Osteocyte (in vitro differentiated cells): ENCODE data around the gene CABP1. TPM values are rescaled to one million over a fixed set of nuclear protein-coding genes. Genes with fewer than 3 reads are reported as not detected.

Experiments used
- DNase-seq: peaks from one replicate; pipeline ENCODE4 v3.0.0; 2021; ENCODE audit warnings: mixed read lengths; ENCODE audit not compliant: unreplicated experiment; ENCODE audit errors: extremely low spot score
- H3K27ac Mint-ChIP-seq: one replicate; pipeline ENCODE4 v1.8.0; 2021; ENCODE audit warnings: mild to moderate bottlenecking, mixed read lengths; ENCODE audit not compliant: unreplicated experiment
- H3K27me3 Mint-ChIP-seq: one replicate; pipeline ENCODE4 v1.8.0; 2021; ENCODE audit warnings: mixed read lengths; ENCODE audit not compliant: unreplicated experiment
- H3K36me3 Mint-ChIP-seq: one replicate; pipeline ENCODE4 v1.8.0; 2021; ENCODE audit warnings: mixed read lengths; ENCODE audit not compliant: unreplicated experiment
- H3K4me1 Mint-ChIP-seq: one replicate; pipeline ENCODE4 v1.8.0; 2021; ENCODE audit warnings: mixed read lengths; ENCODE audit not compliant: unreplicated experiment
- H3K4me3 Mint-ChIP-seq: one replicate; pipeline ENCODE4 v1.8.0; 2021; ENCODE audit warnings: mild to moderate bottlenecking, moderate library complexity, mixed read lengths; ENCODE audit not compliant: unreplicated experiment
- H3K9me3 Mint-ChIP-seq: one replicate; pipeline ENCODE4 v1.8.0; 2021; ENCODE audit warnings: mixed read lengths; ENCODE audit not compliant: unreplicated experiment
- total RNA-seq: library from RNA; stranded (reverse); gene quantifications from 2 replicates; pipeline ENCODE4 v1.2.1, GENCODE V29; 2021
- TF ChIP-seq, protein P1 (sequence below): fragments of 200-600 bp; sonication (generic); IDR thresholded peaks from 2 replicates; pipeline ENCODE4 v1.5.0; 2021; ENCODE audit warnings: antibody characterized with exemption, mild to moderate bottlenecking, moderate library complexity

CABP1 gene
- total RNA-seq, 1 donor from 2014 or later = not detected

GRCh38 chr12:120710031-120710804 is 69.8 kb downstream of the CABP1 start, which contains the start of gene UNC119B:
Gene UNC119B (plus strand): TSS chr12:120710458. CDS start chr12:120710475, 17 bp downstream.
- Mint-ChIP-seq H3K27me3 (no peaks in the 10 kb centered on the region), H3K27ac (peak within 1 kb of the TSS; percentile 74), H3K36me3 (peaks cover 5% of the 10 kb centered on the region), H3K4me1 (peaks cover 29% of the 10 kb centered on the region), H3K9me3 (no peaks in the 10 kb centered on the region), H3K4me3 (peak within 1 kb of the TSS; percentile 79)
- DNase-seq = peak; percentile 90
- TF ChIP-seq, protein P1, sequence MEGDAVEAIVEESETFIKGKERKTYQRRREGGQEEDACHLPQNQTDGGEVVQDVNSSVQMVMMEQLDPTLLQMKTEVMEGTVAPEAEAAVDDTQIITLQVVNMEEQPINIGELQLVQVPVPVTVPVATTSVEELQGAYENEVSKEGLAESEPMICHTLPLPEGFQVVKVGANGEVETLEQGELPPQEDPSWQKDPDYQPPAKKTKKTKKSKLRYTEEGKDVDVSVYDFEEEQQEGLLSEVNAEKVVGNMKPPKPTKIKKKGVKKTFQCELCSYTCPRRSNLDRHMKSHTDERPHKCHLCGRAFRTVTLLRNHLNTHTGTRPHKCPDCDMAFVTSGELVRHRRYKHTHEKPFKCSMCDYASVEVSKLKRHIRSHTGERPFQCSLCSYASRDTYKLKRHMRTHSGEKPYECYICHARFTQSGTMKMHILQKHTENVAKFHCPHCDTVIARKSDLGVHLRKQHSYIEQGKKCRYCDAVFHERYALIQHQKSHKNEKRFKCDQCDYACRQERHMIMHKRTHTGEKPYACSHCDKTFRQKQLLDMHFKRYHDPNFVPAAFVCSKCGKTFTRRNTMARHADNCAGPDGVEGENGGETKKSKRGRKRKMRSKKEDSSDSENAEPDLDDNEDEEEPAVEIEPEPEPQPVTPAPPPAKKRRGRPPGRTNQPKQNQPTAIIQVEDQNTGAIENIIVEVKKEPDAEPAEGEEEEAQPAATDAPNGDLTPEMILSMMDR = no peak

- Mint-ChIP-seq H3K27me3 (no peaks in the 10 kb centered on the region), H3K9me3 (no peaks in the 10 kb centered on the region), H3K4me3 (peak overlapping the region; percentile 79), H3K4me1 (peaks cover 29% of the 10 kb centered on the region), H3K36me3 (peaks cover 5% of the 10 kb centered on the region), H3K27ac (peak overlapping the region; percentile 74)
- DNase-seq = no peak
- TF ChIP-seq, protein P1 = no peak
These were observed 70.4 kb downstream of the CABP1 start for GRCh38 chr12:120710805-120711296.

GRCh38 chr12:120711411-120711810 is 71.0 kb downstream of the CABP1 start:
- TF ChIP-seq, protein P1 = no peak
- DNase-seq = no peak
- Mint-ChIP-seq H3K4me1 (peaks cover 29% of the 10 kb centered on the region), H3K4me3 (peak overlapping the region; percentile 79), H3K9me3 (no peaks in the 10 kb centered on the region), H3K36me3 (peaks cover 7% of the 10 kb centered on the region), H3K27me3 (no peaks in the 10 kb centered on the region), H3K27ac (peak overlapping the region; percentile 74)

- Mint-ChIP-seq H3K9me3 (no peaks in the 10 kb centered on the region), H3K27me3 (no peaks in the 10 kb centered on the region), H3K4me1 (peaks cover 29% of the 10 kb centered on the region), H3K4me3 (peak overlapping the region; percentile 79), H3K27ac (no peak overlapping the region), H3K36me3 (peaks cover 10% of the 10 kb centered on the region)
- no peak for DNase-seq
- TF ChIP-seq, protein P1 = no peak
These were observed 72.2 kb downstream of the CABP1 start for GRCh38 chr12:120712610-120713009.

- Mint-ChIP-seq H3K9me3 (no peaks in the 10 kb centered on the region), H3K4me1 (peaks cover 29% of the 10 kb centered on the region), H3K27ac (peak overlapping the region; percentile 61), H3K36me3 (peaks cover 17% of the 10 kb centered on the region), H3K27me3 (no peaks in the 10 kb centered on the region), H3K4me3 (no peak overlapping the region)
- TF ChIP-seq, protein P1 = peak; percentile 90
- DNase-seq = no peak
These were observed 73.5 kb downstream of the CABP1 start for GRCh38 chr12:120713861-120714482.
